Neural progenitor cell (in vitro differentiated cells): Measurements from ENCODE around the gene POLDIP3.

Experiments used
- CTCF ChIP-seq: fragments of 200-600 bp; sonication (generic); IDR thresholded peaks from 2 replicates; pipeline ENCODE4 v1.5.1; 2017; ENCODE audit warnings: antibody characterized with exemption, mild to moderate bottlenecking
- EZH2 ChIP-seq: fragments of 200-600 bp; sonication (generic); IDR thresholded peaks from 2 replicates; pipeline ENCODE4 v1.6.1; 2017; ENCODE audit warnings: antibody characterized with exemption, mild to moderate bottlenecking, moderate library complexity
- EZH2phosphoT487 ChIP-seq: fragments of 200-600 bp; sonication (generic); IDR thresholded peaks from 2 replicates; pipeline ENCODE4 v1.6.1; 2017; ENCODE audit warnings: antibody characterized with exemption

DNA sequence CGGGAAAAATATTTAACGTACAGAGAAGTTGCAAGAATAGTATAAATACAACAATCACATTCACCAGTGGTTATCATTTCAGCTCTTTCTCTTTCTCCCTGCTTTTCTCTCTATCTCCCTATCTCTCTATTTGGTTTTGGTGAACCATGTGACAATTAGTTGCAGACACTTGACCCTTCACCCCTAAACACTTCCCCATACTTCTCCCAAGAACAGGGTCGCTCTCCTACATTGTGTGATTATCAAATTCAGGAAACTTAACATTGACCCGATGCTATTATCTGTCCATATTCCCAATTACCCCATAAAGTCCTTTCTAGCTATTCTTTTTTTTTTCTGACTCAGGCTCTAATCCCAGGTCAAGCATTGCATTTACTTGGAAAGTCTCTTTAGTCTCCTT is 39.3 kb upstream of the POLDIP3 start:
- no peak for TF ChIP-seq CTCF
- no peak for TF ChIP-seq EZH2
- TF ChIP-seq EZH2phosphoT487 = no peak
